GM18951 (cell line): Measurements from ENCODE around the gene NEDD4L.
"Not testable (repeated sequence)": the region's sequence is repeated elsewhere in the genome, so short reads cannot be mapped to it uniquely, and the experiment has no call there.

Experiments used
- POLR2A ChIP-seq: IDR thresholded peaks from 4 replicates; pipeline ENCODE4 v1.6.1; 2011; ENCODE audit warnings: mild to moderate bottlenecking; ENCODE audit not compliant: insufficient read length, insufficient read depth; ENCODE audit errors: extremely low read depth
- in situ Hi-C: fragments of 300-500 bp; cut with MboI; formaldehyde crosslinking; loops from one replicate; pipeline ENCODE4 v1.12.0; 2022; ENCODE audit warnings: low sequenced_read_pairs, mixed read lengths, inconsistent platforms; ENCODE audit not compliant: unreplicated experiment

NEDD4L gene

GRCh38 chr18:58157237-58157636 is 113.2 kb downstream of the NEDD4L start:
- no peak for TF ChIP-seq POLR2A
- in situ Hi-C loops = no loop called here

- in situ Hi-C loops = no loop called here
- TF ChIP-seq POLR2A = no peak
Observed at GRCh38 chr18:58158008-58158407, 114.0 kb downstream of the NEDD4L start.

- TF ChIP-seq POLR2A = no peak
- in situ Hi-C loops = no loop called here
Observed at GRCh38 chr18:58158459-58158858, 114.4 kb downstream of the NEDD4L start.

GRCh38 chr18:58161659-58162058 is 117.6 kb downstream of the NEDD4L start:
- TF ChIP-seq POLR2A = no peak
- in situ Hi-C loops = no loop called here

- in situ Hi-C loops = no loop called here
- TF ChIP-seq POLR2A = no peak
Observed at GRCh38 chr18:58162127-58162526, 118.1 kb downstream of the NEDD4L start.

GRCh38 chr18:58163004-58163590 is 119.1 kb downstream of the NEDD4L start:
- in situ Hi-C loops = no loop called here
- no peak for TF ChIP-seq POLR2A

GRCh38 chr18:58166278-58166844 is 122.3 kb downstream of the NEDD4L start:
- in situ Hi-C loops = no loop called here

GRCh38 chr18:58167073-58167472 is 123.0 kb downstream of the NEDD4L start:
- no peak for TF ChIP-seq POLR2A
- in situ Hi-C loops = no loop called here

More at GRCh38 chr18:58166278-58166844, 122.3 kb downstream of the NEDD4L start:
- no peak for TF ChIP-seq POLR2A

- no peak for TF ChIP-seq POLR2A
- in situ Hi-C loops = no loop called here
Observed at GRCh38 chr18:58168221-58168620, 124.2 kb downstream of the NEDD4L start.

GRCh38 chr18:58168993-58169392 is 125.0 kb downstream of the NEDD4L start:
- TF ChIP-seq POLR2A = no peak
- in situ Hi-C loops = no loop called here

- TF ChIP-seq POLR2A = no peak
- in situ Hi-C loops = no loop called here
Observed at GRCh38 chr18:58169472-58169871, 125.4 kb downstream of the NEDD4L start.

GRCh38 chr18:58170036-58170435 is 126.0 kb downstream of the NEDD4L start:
- in situ Hi-C loops = not testable (repeated sequence)

- in situ Hi-C loops = no loop called here
- TF ChIP-seq POLR2A = no peak
Observed at GRCh38 chr18:58172031-58172430, 128.0 kb downstream of the NEDD4L start.

GRCh38 chr18:58174285-58174684 is 130.3 kb downstream of the NEDD4L start:
- in situ Hi-C loops = no loop called here
- no peak for TF ChIP-seq POLR2A
